HG03095 (cell line): ENCODE data around the gene RORC.

Source experiments
- ATAC-seq: cut with Tn5 transposase; IDR thresholded peaks from one replicate; pipeline ENCODE4 v1.9.1; 2021; ENCODE audit warnings: moderate library complexity; ENCODE audit not compliant: unreplicated experiment

The RORC gene

GRCh38 chr1:151828921-151829320, 2.7 kb downstream of the RORC start:
- ATAC-seq = no peak

GRCh38 chr1:151827853-151828252, 3.7 kb downstream of the RORC start:
- no peak for ATAC-seq

GRCh38 chr1:151825751-151826660, 5.6 kb downstream of the RORC start:
- no peak for ATAC-seq

GRCh38 chr1:151825204-151825603, 6.4 kb downstream of the RORC start:
- ATAC-seq = no peak

- no peak for ATAC-seq
These were observed 8.4 kb downstream of the RORC start for GRCh38 chr1:151823175-151823574.

GRCh38 chr1:151822404-151822803, 9.2 kb downstream of the RORC start:
- no peak for ATAC-seq

- ATAC-seq = no peak
These were observed 10.7 kb downstream of the RORC start for GRCh38 chr1:151820940-151821339.

GRCh38 chr1:151819976-151820623, 11.5 kb downstream of the RORC start:
- ATAC-seq = no peak

GRCh38 chr1:151819227-151819835, 12.3 kb downstream of the RORC start:
- no peak for ATAC-seq

- no peak for ATAC-seq
These were observed 14.3 kb downstream of the RORC start for GRCh38 chr1:151817353-151817730.

- ATAC-seq = no peak
These were observed 14.9 kb downstream of the RORC start for GRCh38 chr1:151816548-151817352.

GRCh38 chr1:151815716-151816327, 15.8 kb downstream of the RORC start:
- no peak for ATAC-seq

GRCh38 chr1:151814971-151815545, 16.5 kb downstream of the RORC start:
- ATAC-seq = no peak

GRCh38 chr1:151814426-151814825, 17.2 kb downstream of the RORC start:
- ATAC-seq = no peak

GRCh38 chr1:151813271-151813977, 18.2 kb downstream of the RORC start:
- no peak for ATAC-seq

- ATAC-seq = no peak
These were observed 20.4 kb downstream of the RORC start for GRCh38 chr1:151811181-151811580.

- no peak for ATAC-seq
These were observed 21.5 kb downstream of the RORC start for GRCh38 chr1:151809985-151810556.

- ATAC-seq = no peak
These were observed 22.2 kb downstream of the RORC start for GRCh38 chr1:151809290-151809984.

- ATAC-seq = no peak
These were observed 23.8 kb downstream of the RORC start for GRCh38 chr1:151807766-151808165.
